HG02678 (cell line): ENCODE data around the gene ZACN.

Source experiments
- ATAC-seq: cut with Tn5 transposase; IDR thresholded peaks from one replicate; pipeline ENCODE4 v1.9.1; 2021; ENCODE audit warnings: mild to moderate bottlenecking, moderate library complexity; ENCODE audit not compliant: unreplicated experiment

Gene ZACN

DNA sequence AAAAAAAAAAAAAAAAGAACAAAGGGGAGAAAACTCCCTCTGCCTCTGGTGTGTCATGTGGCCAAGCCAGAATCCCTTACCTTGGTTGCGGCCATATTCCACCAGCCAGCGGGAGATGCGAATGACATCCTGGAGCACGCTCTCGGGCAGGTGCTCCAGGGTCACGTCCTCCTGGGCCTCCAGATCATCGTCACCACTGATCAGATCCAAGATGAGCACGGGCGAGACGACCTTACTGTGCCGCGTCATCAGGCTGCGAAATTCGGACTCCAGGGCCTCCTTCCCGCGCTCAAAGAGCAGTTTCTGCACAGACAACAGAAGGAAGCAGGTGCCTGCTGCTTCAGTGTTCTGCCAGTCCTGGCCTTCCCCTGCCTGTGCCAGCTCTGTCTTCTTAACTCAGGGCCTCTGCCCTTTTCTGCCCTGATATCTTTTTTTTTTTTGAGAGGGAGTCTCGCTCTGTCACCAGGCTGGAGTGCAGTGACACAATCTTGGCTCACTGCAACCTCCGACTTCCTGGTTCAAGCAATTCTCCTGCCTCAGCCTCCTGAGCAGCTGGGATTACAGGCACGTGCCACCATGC, 18.8 kb downstream of the ZACN start:
- no peak for ATAC-seq

DNA sequence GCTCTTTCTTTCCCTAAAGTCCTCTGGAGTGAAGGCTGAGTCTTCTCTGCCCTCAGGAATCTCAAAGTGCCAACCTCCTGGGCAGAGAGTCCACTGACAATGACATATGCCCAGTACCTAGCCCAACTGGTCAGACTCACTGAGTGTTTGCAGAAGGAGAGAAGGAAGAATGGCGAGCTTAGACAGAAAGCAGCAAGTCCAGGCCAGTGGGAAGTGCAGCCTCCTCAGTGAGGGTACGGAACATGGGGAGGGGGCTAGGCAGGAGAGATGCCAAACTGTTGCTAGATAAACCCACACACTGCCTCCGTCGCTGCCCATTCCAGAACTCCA, 23.9 kb downstream of the ZACN start:
- no peak for ATAC-seq

DNA sequence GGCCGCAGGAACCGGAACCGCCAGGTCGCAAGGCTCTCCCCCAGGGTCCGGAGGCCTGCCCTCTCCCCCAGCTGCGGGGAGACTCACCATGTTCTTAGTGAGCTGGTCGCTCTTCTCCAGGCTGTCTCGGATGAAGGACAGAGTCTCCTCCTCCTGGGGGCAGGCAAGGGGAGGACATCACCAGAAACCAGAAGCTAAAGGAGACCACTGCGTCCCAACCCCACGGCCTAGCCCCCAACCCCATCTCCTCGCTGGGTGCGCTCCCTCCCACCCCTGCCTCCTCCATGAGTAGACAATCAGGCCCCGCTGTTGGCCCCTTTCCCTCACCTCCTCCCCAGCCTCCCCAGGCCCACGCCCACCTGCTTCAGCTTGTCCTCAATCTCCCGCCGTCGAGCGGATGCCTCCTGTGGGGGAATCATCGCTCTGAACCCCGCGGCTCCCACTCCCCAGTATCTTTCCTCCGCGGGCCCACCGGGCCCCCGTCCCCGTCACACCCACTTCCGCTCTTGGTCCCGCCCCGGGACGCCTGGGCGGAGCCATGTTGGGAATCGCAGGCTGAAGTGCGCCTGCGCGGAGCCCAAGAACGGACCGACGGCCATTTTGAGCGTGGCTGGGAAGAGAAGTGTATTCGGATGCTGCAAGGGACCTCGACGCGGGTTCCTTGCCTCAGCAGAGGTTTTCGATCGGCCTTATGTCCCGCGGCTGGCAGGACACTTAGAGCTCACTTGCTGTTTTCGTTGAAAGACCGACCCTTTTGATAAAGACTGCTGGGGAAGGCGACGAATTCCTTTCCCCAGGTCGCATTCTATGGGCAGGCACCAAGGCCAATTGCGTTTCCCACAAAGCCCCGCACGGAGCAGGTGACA, 24.5 kb downstream of the ZACN start, which contains the start of gene EXOC7:
TSS of gene EXOC7 (minus strand) at position 514 of the 866 bp plus-strand sequence. CDS start at position 419, 95 bp downstream.
- peak; percentile 91 for ATAC-seq

DNA sequence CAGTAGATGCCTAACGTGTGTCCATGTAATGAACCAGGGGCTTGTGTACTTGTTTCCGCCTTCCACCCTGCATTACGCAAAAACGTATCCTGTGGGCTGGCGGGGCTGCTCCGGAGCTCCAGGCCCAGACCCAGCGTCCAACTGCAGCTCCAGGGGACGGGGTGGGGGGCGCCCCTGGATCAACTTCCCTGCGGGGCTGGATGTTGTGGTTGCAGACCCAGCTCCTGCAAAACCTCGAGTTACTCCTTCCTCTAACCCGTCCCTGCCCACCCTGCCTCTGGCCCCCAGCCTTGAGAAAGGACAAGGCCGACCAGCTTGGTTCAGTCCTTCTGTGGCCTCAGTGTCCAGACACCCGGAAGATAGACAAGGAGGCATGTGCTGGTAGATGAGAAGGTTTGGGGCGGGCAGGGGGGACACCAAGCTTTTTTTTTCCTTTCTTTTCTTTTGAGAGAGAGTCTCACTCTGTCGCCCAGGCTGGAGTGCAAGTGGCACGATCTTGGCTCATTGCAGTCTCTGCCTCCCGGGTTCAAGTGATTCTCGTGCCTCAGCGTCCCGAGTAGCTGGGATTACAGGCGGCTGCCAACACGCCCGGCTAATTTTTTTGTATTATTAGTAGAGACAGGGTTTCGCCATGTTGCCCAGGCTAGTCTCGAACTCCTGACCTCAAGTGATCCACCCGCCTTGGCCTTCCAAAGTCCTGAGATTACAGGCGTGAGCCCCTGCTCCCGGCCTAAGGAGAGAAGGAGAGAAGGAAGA, 25.3 kb downstream of the ZACN start:
- no peak for ATAC-seq

DNA sequence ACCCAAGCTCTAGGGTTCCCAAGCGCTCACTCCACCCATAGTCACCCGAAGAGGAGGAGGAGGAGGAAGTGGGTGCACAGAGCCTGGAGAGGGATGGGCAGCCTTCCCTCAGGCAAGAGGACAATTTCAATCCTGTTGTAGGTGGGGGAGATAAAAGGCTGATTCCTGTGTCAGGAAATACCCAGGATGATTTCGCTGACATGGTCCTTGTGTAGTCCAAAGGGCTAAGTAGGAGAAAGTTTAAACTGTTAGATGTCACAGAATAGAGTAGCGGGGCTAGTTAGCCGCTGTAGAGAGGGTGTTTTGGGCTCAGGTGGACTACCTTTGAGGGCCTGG, 25.9 kb downstream of the ZACN start:
- ATAC-seq: no peak

DNA sequence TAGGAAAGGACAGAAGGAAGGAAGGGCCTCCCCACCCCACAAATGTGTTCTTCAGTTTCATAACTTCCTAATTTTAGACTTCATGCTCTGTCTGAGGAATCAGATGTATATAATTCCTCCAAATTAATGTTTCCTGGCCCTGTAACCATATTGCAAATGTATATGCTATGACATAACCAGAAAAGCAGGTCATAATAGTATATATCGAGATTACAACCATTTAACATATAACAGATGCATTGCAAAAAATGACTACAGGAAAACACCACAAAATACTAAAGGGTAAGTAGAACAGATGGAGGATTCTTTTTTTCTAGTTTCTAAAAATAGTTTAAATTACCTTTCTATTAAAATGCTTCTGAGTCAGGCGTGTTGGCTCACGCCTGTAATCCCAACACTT, 27.7 kb downstream of the ZACN start:
- ATAC-seq: no peak

DNA sequence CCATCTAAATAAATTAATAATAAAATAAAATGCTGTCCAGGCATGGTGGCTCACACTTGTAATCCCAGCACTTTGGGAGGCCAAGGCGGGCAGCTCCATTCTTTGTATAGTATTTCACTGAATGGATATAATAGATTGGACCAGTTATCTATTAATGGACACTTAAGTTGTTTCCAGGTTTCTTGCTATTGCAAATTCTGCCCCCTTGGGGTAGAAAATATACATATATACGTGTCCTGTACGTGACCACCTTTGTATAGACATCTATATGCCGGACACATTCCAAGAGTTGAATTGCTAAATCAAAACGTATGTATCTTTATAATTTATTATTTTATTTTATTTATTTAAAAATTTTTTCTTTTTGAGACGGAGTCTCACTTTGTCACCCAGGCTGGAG, 28.5 kb downstream of the ZACN start:
- no peak for ATAC-seq

DNA sequence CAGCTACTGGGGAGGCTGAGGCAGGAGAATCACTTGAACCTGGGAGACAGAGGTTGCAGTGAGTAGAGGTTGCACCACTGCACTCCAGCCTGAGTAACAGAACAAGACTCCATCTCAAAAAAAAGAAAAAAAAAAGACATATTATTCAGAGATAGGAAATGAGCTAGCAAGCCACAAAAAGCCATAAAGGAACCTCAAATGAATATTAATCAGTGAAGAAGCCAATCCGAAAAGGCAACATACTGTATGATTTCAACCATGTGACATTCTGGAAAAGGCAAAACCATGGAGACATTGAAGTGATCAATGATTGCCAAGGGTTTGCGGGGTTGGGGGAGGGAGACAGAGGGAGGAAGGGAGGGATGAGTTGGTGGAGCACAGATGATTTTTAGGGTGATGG, 33.0 kb downstream of the ZACN start:
- ATAC-seq: no peak

DNA sequence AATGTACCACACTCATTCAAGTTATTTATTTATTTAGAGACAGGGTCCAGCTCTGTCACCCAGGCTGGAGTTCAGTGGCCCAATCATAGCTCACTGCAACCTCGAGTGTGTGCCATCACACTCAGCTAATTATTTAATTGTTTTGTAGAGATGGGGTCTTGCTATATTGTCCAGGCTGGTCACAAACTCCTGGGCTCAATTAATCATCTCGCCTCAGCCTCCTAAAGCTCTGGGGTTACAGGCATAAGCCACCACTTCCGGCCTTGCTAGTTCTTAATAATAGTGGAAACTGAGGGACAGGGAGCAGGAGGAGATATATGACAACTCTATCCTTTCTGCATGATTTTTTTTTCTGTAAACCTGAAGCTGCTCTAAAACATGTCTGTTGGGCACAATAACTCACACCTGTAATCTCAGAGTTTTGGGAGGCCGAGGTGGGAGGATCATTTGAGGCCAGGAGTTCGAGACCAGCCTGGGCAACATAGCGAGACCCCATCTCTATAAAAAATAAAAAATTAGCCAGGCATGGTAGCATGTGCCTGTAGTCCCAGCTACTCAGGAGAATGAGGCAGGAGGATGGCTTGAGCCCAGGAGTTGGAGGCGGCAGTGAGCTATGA, 36.3 kb downstream of the ZACN start:
- no peak for ATAC-seq

DNA sequence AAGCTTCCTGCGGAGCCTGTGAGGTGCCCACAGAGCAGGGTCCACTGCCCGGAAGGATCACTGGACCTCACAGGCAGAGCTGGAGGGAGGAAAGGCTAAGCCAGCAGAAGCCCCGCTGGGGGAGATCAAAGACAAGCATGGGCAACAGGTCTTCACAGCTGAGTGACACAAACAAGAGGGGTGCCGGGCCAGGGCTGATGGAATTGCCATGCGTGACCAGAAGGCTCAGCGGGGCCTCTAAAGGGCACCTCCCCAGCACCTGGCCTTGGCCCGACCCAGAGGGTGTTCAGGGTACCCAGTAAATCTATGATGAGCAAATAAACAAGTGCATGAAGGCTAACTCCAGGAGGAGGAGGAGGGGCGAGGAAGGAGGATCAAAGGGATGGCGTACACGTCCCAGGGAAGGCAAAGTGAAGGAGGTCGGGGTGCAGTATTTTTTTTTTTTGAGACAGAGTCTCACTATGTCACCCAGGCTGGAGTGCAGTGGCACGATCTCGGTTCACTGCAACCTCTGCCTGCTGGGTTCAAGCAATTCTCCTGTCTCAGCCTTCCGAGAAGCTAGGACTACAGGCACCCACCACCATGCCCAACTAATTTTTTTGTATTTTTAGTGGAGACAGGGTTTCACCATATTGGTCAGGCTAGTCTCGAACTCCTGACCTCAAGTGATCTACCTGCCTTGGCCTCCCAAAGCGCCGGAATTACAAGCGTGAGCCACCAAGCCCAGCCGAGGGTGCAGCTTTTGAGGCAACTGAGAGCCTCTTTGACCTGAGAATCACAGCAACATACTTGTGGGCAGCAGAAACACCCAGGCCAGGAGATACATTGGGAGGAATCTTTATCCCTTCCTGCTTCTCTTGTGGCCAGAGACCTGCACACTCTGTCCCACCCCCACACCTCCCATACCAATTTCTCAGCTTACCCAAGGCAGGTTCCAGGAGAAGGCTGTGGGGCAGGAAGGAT, 40.7 kb downstream of the ZACN start:
- no peak for ATAC-seq

DNA sequence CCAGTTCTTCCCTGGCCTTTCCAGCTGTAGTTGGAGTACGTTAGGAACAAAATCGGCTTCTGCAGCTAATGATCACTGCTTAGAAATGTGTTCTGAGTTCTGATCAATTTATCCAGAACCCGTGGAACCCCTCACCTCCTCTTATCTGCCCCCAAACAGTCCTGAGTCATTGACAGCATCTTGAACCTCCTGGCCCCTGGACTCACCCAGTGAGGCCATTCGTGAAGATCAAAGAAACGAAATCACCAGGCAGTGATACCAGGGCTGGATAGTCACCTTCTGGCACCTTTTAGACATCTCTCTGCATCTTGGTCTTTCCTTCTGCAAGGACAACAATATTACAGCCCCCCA, 41.7 kb downstream of the ZACN start:
- ATAC-seq: no peak

DNA sequence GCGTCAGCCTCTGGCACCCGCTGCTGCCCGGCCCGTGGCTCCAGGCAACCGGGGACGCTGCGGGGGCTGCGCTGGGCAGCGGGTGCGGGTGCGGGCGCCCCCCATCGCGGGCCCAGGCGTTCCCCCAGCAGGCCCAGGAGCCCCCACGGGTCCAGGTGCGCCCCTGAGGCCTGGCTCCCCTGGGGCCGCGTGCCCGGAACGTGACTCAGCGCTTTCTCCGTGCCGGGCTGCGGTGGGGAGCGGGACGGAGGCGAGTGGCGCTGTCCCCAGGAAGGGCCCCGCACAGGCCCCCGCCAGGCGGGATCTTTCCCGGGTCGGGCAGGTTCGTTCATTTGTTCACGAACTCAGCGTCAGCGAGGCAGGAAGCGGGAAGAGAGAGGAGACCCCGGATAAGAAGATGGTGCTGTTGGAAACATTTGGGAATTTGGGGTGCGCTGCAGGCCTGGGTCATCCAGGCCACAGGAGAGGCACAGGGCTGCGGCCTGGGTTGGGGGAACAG, 43.0 kb downstream of the ZACN start:
- no peak for ATAC-seq

DNA sequence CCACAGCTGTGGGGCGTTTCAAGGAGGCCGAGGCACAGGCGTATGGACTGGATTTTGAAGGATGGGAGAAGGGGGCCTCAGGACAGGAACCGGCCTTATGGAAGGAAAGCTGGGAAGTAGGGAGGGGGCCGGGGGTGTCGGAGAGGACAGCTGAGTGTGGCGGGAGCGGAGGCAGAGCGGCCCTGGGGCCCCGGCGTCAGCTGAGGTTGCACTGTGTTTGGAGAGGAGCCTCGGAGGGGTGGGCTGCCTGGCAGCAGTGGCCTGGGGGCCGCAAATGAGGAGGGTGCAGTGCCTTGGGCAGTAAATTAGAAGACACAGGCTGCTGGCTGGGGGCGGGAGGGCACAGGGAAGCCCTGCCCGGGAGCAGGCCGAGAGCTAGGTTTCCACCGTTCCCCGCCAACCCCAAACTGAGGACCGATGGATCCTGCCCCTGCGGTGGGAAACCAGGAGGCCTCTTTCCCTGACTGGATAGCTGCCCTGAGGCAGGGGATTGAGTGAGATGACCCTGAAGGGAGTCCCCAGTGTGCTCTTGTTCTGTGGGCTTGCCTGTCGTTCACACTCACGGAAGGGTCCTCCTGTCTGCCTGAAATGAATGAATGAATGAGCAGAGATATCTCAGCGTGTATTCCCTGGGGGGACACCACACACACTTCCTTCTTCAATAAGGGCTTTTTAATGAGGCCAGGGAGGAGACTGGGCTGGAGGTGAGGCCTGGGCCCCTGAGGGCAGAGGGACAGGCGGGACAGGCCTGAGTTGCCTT, 43.6 kb downstream of the ZACN start:
- ATAC-seq: no peak

DNA sequence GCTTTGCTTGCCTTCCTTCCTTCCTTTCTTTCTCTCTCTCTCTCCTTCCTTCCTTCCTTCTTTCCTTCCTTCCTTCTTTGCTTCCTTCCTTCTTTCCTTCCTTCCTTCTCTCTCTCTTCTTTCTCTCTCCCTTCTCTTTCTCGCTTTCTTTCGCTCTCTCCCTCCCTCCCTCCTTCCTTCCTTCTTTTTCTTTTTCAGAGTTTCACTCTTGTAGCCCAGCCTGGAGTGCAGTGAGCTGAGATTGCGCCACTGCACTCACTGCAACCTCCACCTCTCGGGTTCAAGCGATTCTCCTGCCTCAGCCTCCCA, 44.2 kb downstream of the ZACN start:
- no peak for ATAC-seq

DNA sequence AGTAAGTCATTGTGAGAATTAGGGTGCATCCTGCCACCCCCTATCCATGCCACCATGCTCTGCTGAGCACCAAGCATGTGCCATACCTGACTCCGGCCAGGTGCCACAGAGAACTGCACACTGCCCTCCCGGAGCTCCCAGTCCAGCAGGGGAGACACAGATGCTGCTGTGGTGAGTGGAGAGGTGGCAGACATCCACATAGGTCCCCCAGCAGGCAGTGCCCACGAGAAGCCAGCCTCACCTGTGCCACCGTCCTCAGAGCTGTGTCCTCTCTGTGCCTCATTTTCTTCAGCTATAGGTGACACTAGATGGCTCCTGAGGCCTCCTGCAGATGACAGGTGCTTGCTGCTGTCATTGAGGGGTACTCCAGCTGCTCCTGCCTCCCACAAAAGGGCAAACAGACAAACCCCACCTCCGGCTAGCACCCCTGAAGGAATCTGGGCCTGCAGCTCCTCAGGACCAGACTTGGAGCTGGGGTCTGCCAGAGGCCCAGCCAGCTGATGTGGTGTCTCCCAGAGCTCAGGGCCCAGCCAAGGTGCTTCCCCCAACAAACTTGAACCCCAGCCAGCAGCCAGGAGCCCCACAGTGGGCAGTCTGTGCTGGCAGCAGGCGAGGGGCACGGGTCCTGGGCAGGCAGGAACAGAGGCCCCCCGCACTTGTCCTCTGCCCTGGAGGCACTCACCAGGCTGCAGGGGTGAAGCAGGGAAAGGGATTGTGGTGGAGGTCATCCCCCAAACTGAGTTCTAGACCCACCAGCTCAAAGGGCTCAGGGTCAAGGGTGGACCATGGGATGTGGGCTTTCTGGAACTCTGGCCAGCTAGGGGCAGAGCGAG, 45.0 kb downstream of the ZACN start:
- ATAC-seq: no peak

DNA sequence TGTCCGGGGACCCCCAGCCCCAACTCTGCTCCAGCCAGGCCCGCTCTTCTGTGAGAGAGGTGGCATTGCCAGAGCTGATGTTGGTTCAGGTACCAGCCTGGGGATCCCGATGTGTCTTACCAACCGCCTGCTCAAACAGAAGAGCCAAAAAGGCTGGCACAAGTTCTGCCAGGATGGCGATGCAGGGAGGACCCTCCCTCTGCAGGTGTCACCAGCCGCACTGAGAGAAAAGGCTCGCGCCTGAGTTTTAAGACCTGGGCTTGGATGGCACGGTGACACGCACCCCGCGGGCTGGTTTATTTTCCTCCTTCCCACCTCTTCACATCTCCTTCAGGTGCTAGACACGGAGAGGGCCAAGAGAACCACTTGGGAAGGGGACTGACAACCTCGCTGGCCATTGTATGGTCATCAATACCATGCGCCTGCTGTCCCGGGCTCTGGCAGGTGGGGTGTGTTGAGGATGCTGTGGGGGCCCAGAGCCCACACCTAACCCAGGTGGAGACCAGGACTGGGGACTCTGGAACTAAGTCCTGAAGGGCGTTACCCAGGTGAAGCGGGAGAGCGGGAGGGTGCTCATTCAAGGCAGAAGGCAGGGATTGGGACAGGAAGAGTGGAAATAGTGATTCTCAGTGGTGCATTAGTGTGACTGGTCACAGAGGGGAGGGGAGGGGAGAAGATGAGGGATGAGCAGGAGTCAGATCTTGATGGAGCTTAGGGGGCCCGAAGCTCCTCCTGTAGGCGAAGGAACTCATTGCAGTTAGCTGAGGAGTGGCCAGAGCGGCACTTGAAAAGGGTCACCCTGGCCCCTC, 45.8 kb downstream of the ZACN start:
- ATAC-seq: no peak

DNA sequence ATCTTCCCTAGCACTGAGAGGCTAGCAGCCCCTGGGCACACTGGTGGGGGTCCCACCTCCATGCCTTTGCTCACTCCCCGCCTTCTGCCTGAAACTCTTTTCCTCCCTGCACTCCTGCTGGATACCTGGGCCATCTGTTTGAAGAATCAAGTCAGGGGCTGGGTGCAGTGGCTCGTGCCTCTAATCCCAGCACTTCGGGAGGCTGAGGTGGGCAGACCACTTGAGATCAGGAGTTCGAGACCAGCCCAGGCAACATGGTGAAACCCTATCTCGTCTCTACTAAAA, 46.4 kb downstream of the ZACN start:
- ATAC-seq: no peak

DNA sequence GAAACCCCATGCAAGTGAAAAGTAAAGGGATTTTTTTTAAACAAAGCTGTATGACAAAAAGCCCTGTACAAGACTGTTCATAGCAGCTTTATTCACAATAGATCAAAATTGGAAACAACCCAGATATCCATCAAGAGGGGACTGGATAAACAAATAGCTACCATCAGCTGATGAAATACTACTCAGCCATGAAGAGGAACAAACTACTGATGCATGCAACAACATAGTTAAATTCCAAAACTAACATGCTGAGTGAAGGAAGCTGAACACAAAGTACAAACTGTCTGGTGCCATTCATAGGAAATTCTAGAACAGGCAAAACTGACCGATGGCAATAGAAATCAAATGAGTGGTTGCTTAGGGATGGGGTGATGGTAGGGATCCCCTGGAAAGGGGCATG, 46.9 kb downstream of the ZACN start:
- no peak for ATAC-seq
